ENCODE measurements around the gene FZD2.
A peak's percentile ranks its signal among the peaks of the same experiment; 100 is the strongest.

The FZD2 gene

DNA sequence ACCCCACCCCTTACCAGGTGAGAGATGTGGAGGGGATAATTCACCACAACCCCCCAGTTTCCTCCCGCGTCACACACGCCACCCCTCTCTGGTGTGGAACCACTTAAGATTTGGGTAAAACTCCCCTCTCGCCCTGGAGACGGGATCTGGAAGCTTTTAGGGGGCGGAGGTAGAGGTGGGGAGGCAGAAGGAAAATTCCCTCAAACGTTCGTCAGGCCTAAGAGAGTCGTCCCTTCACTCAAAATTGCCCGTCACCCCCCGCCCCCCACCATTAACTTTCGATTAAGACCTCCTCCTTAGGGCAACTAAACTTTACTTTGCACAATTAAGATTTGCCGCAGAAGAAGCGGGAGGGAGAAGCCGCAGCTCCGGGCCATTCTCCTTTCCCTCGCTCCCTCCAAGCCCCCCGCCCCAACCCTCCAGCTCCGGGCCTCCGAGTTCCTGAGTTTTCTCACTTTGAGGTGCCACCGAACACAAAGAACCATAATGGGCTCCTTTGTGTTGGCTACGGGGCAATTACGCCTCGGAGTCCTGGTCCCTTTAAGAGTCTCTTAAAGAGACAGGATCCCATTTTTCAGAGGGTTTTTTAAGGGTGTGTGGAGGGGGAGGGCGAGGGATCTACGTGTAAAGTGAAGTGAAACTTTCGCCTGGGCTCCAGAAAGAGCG lies 985 bp upstream of the FZD2 start:
- TF ChIP-seq POLR2A (IDR thresholded peaks at IDR 0.05; ENCODE audit: extremely low read depth, insufficient read length) (no peak), MYC (IDR thresholded peaks at IDR 0.05; ENCODE audit: low read depth, low read length) (no peak)
- TF ChIP-seq, protein P1, sequence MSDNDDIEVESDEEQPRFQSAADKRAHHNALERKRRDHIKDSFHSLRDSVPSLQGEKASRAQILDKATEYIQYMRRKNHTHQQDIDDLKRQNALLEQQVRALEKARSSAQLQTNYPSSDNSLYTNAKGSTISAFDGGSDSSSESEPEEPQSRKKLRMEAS (IDR thresholded peaks at IDR 0.05; ENCODE audit: low read depth, low read length) = no peak
- TF ChIP-seq, protein P2, sequence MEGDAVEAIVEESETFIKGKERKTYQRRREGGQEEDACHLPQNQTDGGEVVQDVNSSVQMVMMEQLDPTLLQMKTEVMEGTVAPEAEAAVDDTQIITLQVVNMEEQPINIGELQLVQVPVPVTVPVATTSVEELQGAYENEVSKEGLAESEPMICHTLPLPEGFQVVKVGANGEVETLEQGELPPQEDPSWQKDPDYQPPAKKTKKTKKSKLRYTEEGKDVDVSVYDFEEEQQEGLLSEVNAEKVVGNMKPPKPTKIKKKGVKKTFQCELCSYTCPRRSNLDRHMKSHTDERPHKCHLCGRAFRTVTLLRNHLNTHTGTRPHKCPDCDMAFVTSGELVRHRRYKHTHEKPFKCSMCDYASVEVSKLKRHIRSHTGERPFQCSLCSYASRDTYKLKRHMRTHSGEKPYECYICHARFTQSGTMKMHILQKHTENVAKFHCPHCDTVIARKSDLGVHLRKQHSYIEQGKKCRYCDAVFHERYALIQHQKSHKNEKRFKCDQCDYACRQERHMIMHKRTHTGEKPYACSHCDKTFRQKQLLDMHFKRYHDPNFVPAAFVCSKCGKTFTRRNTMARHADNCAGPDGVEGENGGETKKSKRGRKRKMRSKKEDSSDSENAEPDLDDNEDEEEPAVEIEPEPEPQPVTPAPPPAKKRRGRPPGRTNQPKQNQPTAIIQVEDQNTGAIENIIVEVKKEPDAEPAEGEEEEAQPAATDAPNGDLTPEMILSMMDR (IDR thresholded peaks at IDR 0.05; ENCODE audit: low read depth, low read length) = no peak
- peak; percentile 71 for DNase-seq (ENCODE audit: low read depth)
- H3K4me3 ChIP-seq (ENCODE audit: low read depth, low read length) = peak overlapping the region; percentile 70

GRCh38 chr17:44557651-44558285 lies 484 bp downstream of the FZD2 start:
- peak; percentile 57 for DNase-seq (ENCODE audit: low read depth)
- TF ChIP-seq POLR2A (IDR thresholded peaks at IDR 0.05; ENCODE audit: extremely low read depth, insufficient read length) (no peak), MYC (IDR thresholded peaks at IDR 0.05; ENCODE audit: low read depth, low read length) (no peak)
- TF ChIP-seq, protein P2 (IDR thresholded peaks at IDR 0.05; ENCODE audit: low read depth, low read length) = no peak
- TF ChIP-seq, protein P1 (IDR thresholded peaks at IDR 0.05; ENCODE audit: low read depth, low read length) = no peak
- peak overlapping the region; percentile 52 for H3K4me3 ChIP-seq (ENCODE audit: low read depth, low read length)

DNA sequence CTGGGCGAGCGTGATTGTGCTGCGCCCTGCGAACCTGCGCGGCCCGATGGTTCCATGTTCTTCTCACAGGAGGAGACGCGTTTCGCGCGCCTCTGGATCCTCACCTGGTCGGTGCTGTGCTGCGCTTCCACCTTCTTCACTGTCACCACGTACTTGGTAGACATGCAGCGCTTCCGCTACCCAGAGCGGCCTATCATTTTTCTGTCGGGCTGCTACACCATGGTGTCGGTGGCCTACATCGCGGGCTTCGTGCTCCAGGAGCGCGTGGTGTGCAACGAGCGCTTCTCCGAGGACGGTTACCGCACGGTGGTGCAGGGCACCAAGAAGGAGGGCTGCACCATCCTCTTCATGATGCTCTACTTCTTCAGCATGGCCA lies 1.0 kb downstream of the FZD2 start:
- no peak overlapping the region for H3K4me3 ChIP-seq (ENCODE audit: low read depth, low read length)
- no peak for DNase-seq (ENCODE audit: low read depth)
- TF ChIP-seq, protein P2 (IDR thresholded peaks at IDR 0.05; ENCODE audit: low read depth, low read length) = no peak
- TF ChIP-seq POLR2A (IDR thresholded peaks at IDR 0.05; ENCODE audit: extremely low read depth, insufficient read length) (no peak), MYC (IDR thresholded peaks at IDR 0.05; ENCODE audit: low read depth, low read length) (no peak)
- TF ChIP-seq, protein P1 (IDR thresholded peaks at IDR 0.05; ENCODE audit: low read depth, low read length) = no peak

DNA sequence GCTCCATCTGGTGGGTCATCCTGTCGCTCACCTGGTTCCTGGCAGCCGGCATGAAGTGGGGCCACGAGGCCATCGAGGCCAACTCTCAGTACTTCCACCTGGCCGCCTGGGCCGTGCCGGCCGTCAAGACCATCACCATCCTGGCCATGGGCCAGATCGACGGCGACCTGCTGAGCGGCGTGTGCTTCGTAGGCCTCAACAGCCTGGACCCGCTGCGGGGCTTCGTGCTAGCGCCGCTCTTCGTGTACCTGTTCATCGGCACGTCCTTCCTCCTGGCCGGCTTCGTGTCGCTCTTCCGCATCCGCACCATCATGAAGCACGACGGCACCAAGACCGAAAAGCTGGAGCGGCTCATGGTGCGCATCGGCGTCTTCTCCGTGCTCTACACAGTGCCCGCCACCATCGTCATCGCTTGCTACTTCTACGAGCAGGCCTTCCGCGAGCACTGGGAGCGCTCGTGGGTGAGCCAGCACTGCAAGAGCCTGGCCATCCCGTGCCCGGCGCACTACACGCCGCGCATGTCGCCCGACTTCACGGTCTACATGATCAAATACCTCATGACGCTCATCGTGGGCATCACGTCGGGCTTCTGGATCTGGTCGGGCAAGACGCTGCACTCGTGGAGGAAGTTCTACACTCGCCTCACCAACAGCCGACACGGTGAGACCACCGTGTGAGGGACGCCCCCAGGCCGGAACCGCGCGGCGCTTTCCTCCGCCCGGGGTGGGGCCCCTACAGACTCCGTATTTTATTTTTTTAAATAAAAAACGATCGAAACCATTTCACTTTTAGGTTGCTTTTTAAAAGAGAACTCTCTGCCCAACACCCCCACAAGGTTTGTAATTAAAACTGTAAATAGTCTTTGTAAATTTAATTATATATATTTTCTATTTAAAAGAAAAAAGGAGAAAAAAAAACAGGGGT lies 1.7 kb downstream of the FZD2 start:
- no peak for DNase-seq (ENCODE audit: low read depth)
- no peak overlapping the region for H3K4me3 ChIP-seq (ENCODE audit: low read depth, low read length)
- TF ChIP-seq POLR2A (IDR thresholded peaks at IDR 0.05; ENCODE audit: extremely low read depth, insufficient read length) (no peak), MYC (IDR thresholded peaks at IDR 0.05; ENCODE audit: low read depth, low read length) (no peak)
- TF ChIP-seq, protein P1 (IDR thresholded peaks at IDR 0.05; ENCODE audit: low read depth, low read length) = no peak
- TF ChIP-seq, protein P2 (IDR thresholded peaks at IDR 0.05; ENCODE audit: low read depth, low read length) = no peak

DNA sequence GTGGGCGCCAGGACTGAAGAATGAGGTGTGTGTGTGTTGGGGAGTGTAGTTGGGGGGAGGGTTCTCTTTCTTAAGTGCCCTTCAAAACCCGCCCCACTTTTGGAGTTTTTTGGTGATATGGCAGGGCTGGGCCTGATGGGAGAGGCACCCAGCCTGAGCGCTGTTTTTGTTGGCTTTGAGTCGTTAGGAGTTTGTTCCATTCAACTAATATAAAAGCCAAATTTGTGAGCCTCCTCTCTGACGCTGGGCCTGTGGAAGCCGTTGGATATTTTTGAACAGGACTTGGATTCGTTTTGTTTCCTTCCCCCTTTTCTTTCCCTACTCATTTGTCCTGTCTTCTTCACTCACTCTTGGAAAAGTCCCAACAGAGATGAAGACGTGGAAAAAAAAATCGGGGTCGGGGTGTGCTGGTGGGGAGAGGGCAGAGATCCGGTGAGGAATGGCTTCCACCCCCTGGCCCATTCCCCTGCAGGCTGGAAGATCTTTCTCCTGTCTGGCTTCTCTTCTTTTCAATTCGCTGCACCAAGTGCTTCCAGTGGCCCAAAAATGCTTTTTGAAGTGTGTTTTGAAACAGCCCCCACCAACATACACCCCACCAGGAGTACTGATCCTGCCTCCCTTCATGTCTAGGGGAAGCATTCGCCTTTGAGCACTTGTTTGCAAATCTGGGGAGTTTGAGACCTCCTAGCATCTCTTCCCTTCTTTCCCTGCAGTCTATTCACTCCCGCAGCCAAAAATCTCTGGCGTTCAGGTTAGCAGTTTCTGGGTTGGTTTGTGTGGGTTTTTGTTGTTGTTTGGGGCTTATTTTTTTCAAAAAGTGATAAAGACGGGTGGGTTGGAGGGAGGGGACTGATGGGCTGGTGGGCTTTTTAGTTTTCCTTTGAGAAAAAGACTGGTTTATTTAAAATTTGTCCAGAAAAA lies 2.6 kb downstream of the FZD2 start:
- no peak overlapping the region for H3K4me3 ChIP-seq (ENCODE audit: low read depth, low read length)
- DNase-seq (ENCODE audit: low read depth) = no peak
- TF ChIP-seq MYC (IDR thresholded peaks at IDR 0.05; ENCODE audit: low read depth, low read length) (no peak), POLR2A (IDR thresholded peaks at IDR 0.05; ENCODE audit: extremely low read depth, insufficient read length) (no peak)
- TF ChIP-seq, protein P1 (IDR thresholded peaks at IDR 0.05; ENCODE audit: low read depth, low read length) = no peak
- TF ChIP-seq, protein P2 (IDR thresholded peaks at IDR 0.05; ENCODE audit: low read depth, low read length) = no peak
